GM23338 (cell line): ENCODE measurements around the gene NINJ2. TPM values are rescaled to one million over a fixed set of nuclear protein-coding genes. Genes with fewer than 3 reads are reported as not detected.

Source experiments
- ATAC-seq: fragments of 200-7000 bp; cut with Tn5 transposase; 3 replicates; pipeline ENCODE4 v1.9.1; 2020
- DNase-seq: peaks from one replicate; pipeline ENCODE4 v3.0.0-alpha.2; 2015; ENCODE audit warnings: low spot score
- H2AFZ ChIP-seq: fragments of 200-600 bp; sonication (generic); 2 replicates; pipeline ENCODE4 v1.8.0; 2016; ENCODE audit warnings: antibody characterized with exemption, mild to moderate bottlenecking, moderate library complexity
- H3F3A ChIP-seq: fragments of 200-600 bp; sonication (generic); replicated peaks from 2 replicates; pipeline ENCODE4 v1.8.0; 2017; ENCODE audit warnings: antibody characterized with exemption, mixed run types, low read depth
- H3K27ac ChIP-seq: fragments of 200-600 bp; sonication (generic); 2 replicates; pipeline ENCODE4 v1.6.1; 2016; ENCODE audit warnings: low read depth
- H3K27me3 ChIP-seq: fragments of 200-600 bp; sonication (generic); 2 replicates; pipeline ENCODE4 v1.8.0; 2016; ENCODE audit warnings: mild to moderate bottlenecking, mixed run types, moderate library complexity; ENCODE audit not compliant: insufficient read depth
- H3K36me3 ChIP-seq: fragments of 200-600 bp; sonication (generic); 2 replicates; pipeline ENCODE4 v1.8.0; 2016; ENCODE audit warnings: mild to moderate bottlenecking; ENCODE audit not compliant: insufficient read depth
- H3K4me1 ChIP-seq: fragments of 200-600 bp; sonication (generic); 2 replicates; pipeline ENCODE4 v1.8.0; 2016; ENCODE audit warnings: mild to moderate bottlenecking, moderate library complexity; ENCODE audit not compliant: insufficient read depth
- H3K4me2 ChIP-seq: fragments of 200-600 bp; sonication (generic); 2 replicates; pipeline ENCODE4 v1.7.1; 2017; ENCODE audit warnings: mixed run types
- H3K4me3 ChIP-seq: fragments of 200-600 bp; sonication (generic); 2 replicates; pipeline ENCODE4 v1.6.1; 2016; ENCODE audit warnings: mixed run types
- H3K79me2 ChIP-seq: fragments of 200-600 bp; sonication (generic); replicated peaks from 2 replicates; pipeline ENCODE4 v1.8.0; 2017; ENCODE audit warnings: mild to moderate bottlenecking; ENCODE audit not compliant: insufficient read depth
- H3K9me2 ChIP-seq: fragments of 200-600 bp; sonication (generic); 2 replicates; pipeline ENCODE4 v1.8.0; 2017; ENCODE audit not compliant: insufficient read depth
- H4K20me1 ChIP-seq: fragments of 200-600 bp; sonication (generic); replicated peaks from 2 replicates; pipeline ENCODE4 v1.8.0; 2017; ENCODE audit warnings: mild to moderate bottlenecking; ENCODE audit not compliant: insufficient read depth
- H3K27ac Mint-ChIP-seq: 2 replicates; pipeline ENCODE4 v1.8.0; 2020; ENCODE audit warnings: inconsistent platforms, mild to moderate bottlenecking, moderate library complexity, mixed read lengths
- H3K27me3 Mint-ChIP-seq: 3 replicates; pipeline ENCODE4 v1.8.0; 2022; ENCODE audit warnings: low read depth, mild to moderate bottlenecking, moderate library complexity, mixed read lengths, inconsistent platforms; ENCODE audit not compliant: insufficient read depth, poor library complexity
- H3K36me3 Mint-ChIP-seq: 3 replicates; pipeline ENCODE4 v1.8.0; 2021; ENCODE audit warnings: low read depth, mild to moderate bottlenecking, inconsistent platforms, moderate library complexity, mixed read lengths
- H3K4me1 Mint-ChIP-seq: 3 replicates; pipeline ENCODE4 v1.8.0; 2020; ENCODE audit warnings: mild to moderate bottlenecking, inconsistent platforms, mixed read lengths
- H3K4me3 Mint-ChIP-seq: 3 replicates; pipeline ENCODE4 v1.8.0; 2021; ENCODE audit warnings: moderate library complexity, mild to moderate bottlenecking, inconsistent platforms, mixed read lengths
- H3K9me3 Mint-ChIP-seq: 3 replicates; pipeline ENCODE4 v1.8.0; 2020; ENCODE audit warnings: moderate library complexity, mild to moderate bottlenecking, inconsistent platforms, mixed read lengths
- CREB1 ChIP-seq: fragments of 250-450 bp; sonication (Bioruptor Pico); IDR thresholded peaks from 2 replicates; pipeline ENCODE4 v1.5.0; 2020; ENCODE audit warnings: low read depth, mild to moderate bottlenecking, moderate library complexity
- CTCF ChIP-seq, 2 experiments: fragments of 200-600 bp in 1 of 2; sonication (generic) in 1 of 2; conservative IDR thresholded peaks; 2 replicates each; pipeline versions ENCODE4 v1.5.1 to v1.6.1; 2016 to 2017; ENCODE audit warnings: antibody characterized with exemption in 2 of 2, low read depth in 2 of 2, mild to moderate bottlenecking in 2 of 2, moderate library complexity in 1 of 2
- ETS1 ChIP-seq: IDR thresholded peaks from 2 replicates; pipeline ENCODE4 v1.6.1; 2016; ENCODE audit warnings: antibody characterized with exemption
- EZH2 ChIP-seq: fragments of 200-600 bp; sonication (generic); IDR thresholded peaks from one replicate; pipeline ENCODE4 v1.8.0; 2017; ENCODE audit warnings: antibody characterized with exemption, mild to moderate bottlenecking, low read depth; ENCODE audit not compliant: unreplicated experiment
- EZH2phosphoT487 ChIP-seq: fragments of 200-600 bp; sonication (generic); IDR thresholded peaks from one replicate; pipeline ENCODE4 v1.8.1; 2018; ENCODE audit warnings: antibody characterized with exemption; ENCODE audit not compliant: unreplicated experiment
- JUNB ChIP-seq: IDR thresholded peaks from one replicate; pipeline ENCODE4 v1.6.1; 2016; ENCODE audit warnings: antibody characterized with exemption; ENCODE audit not compliant: unreplicated experiment
- NANOG ChIP-seq: IDR thresholded peaks from 2 replicates; pipeline ENCODE4 v1.6.1; 2016; ENCODE audit warnings: antibody characterized with exemption, borderline replicate concordance
- POLR2AphosphoS5 ChIP-seq: IDR thresholded peaks from 2 replicates; pipeline ENCODE4 v1.6.1; 2016; ENCODE audit warnings: antibody characterized with exemption, low read depth
- REST ChIP-seq: IDR thresholded peaks from one replicate; pipeline ENCODE4 v1.6.1; 2018; ENCODE audit warnings: antibody characterized with exemption; ENCODE audit not compliant: unreplicated experiment
- STAT1 ChIP-seq: IDR thresholded peaks from one replicate; pipeline ENCODE4 v1.6.1; 2016; ENCODE audit warnings: antibody characterized with exemption; ENCODE audit not compliant: unreplicated experiment
- ZNF114 ChIP-seq: fragments of 250-450 bp; sonication (Bioruptor Pico); IDR thresholded peaks from 2 replicates; pipeline ENCODE4 v1.5.0; 2020; ENCODE audit warnings: mild to moderate bottlenecking, moderate library complexity
- ZNF331 ChIP-seq: fragments of 250-450 bp; sonication (Bioruptor Pico); IDR thresholded peaks from 2 replicates; pipeline ENCODE4 v1.5.0; 2020; ENCODE audit warnings: low read depth, mild to moderate bottlenecking, moderate library complexity
- ZNF462 ChIP-seq: fragments of 250-450 bp; sonication (Bioruptor Pico); IDR thresholded peaks from 2 replicates; pipeline ENCODE4 v1.5.0; 2020; ENCODE audit warnings: mild to moderate bottlenecking, moderate library complexity
- polyA plus RNA-seq: library from polyadenylated mRNA; unstranded; fragments of >200 nt; fragmentation: Nextera tagmentation; extraction: Ambion mirVana; gene quantifications from 2 replicates; pipeline ENCODE4 v1.2.1, GENCODE V29; 2016
- total RNA-seq: library from RNA; depleted of rRNA; stranded (reverse); fragments of >200 nt; shearing (Covaris generic); gene quantifications from 2 replicates; pipeline ENCODE4 v1.2.3, GENCODE V29; 2014

Gene NINJ2
- total and polyA plus RNA-seq, 2 experiments from 2014 or later, result 0.94 to 2.6 TPM

- no peak overlapping the region for H3K27ac Mint-ChIP-seq
- Histone ChIP-seq H3F3A (0 out of 2 replicates have a peak, but pooled peaks cover 2% of the 10 kb centered on the region), H4K20me1 (no peaks in the 10 kb centered on the region), H3K27me3 (no peaks in the 10 kb centered on the region), H3K27ac (no peak overlapping the region), H3K4me3 (no peak overlapping the region), H3K79me2 (no peaks in the 10 kb centered on the region), H3K4me2 (no peak overlapping the region), H2AFZ (no peak overlapping the region), H3K9me2 (no peaks in the 10 kb centered on the region), H3K36me3 (no peaks in the 10 kb centered on the region), H3K4me1 (peaks cover 10% of the 10 kb centered on the region)
- H3K4me1 Mint-ChIP-seq, result peaks cover 13% of the 10 kb centered on the region
- no peak for DNase-seq
- peaks cover 2% of the 10 kb centered on the region for H3K27me3 Mint-ChIP-seq
- no peak for ATAC-seq
- H3K36me3 Mint-ChIP-seq, result no peaks in the 10 kb centered on the region
- no peak overlapping the region for H3K4me3 Mint-ChIP-seq
- no peak for TF ChIP-seq ZNF331
- TF ChIP-seq ZNF462 (CRISPR knock-in tag), result no peak
- no peak for TF ChIP-seq REST
- TF ChIP-seq NANOG, result no peak
- TF ChIP-seq ETS1, result no peak
- TF ChIP-seq CREB1, result no peak
- no peak for TF ChIP-seq STAT1
- TF ChIP-seq POLR2AphosphoS5, result no peak
- no peak for TF ChIP-seq EZH2
- no peak for TF ChIP-seq EZH2phosphoT487
- no peak for TF ChIP-seq ZNF114 (CRISPR knock-in tag)
- TF ChIP-seq JUNB, result no peak
- no peak for TF ChIP-seq CTCF (conservative IDR thresholded peaks at IDR 0.05; ENCODE audit: low read depth in 2 of 2)
- H3K9me3 Mint-ChIP-seq, result no peaks in the 10 kb centered on the region
Measured at GRCh38 chr12:636632-637031, 26.6 kb downstream of the NINJ2 start.
